ENCODE data around the gene DAPK2.

The DAPK2 gene

GRCh38 chr15:63877713-63878271 lies 168.5 kb downstream of the DAPK2 start:
- Histone ChIP-seq H2BK120ac (ENCODE audit: insufficient read depth, low read length, poor library complexity) (no peak overlapping the region), H3K4ac (ENCODE audit: low read depth, low read length) (no peak overlapping the region), H2BK12ac (ENCODE audit: low read length) (no peak overlapping the region), H3K4me2 (ENCODE audit: low read length) (no peak overlapping the region), H3K79me2 (ENCODE audit: control insufficient read depth, insufficient read depth, low read length, poor library complexity) (peaks cover 1% of the 10 kb centered on the region), H3K4me3 (ENCODE audit: low read depth, low read length) (no peak overlapping the region), H3K9me3 (ENCODE audit: insufficient read depth, low read depth, low read length) (peaks cover under 1% of the 10 kb centered on the region), H3K18ac (ENCODE audit: low read length) (no peak overlapping the region), H3K27me3 (ENCODE audit: insufficient read depth, low read length) (no peaks in the 10 kb centered on the region), H3K9ac (ENCODE audit: low read length) (no peak overlapping the region), H4K8ac (ENCODE audit: low read depth, low read length) (no peak overlapping the region), H3K4me1 (ENCODE audit: control insufficient read depth in 1 of 2, insufficient read depth in 2 of 2, low read length in 2 of 2) (peaks cover 6 to 21% of the 10 kb centered on the region in 2 experiments), H2AK5ac (ENCODE audit: low read length) (no peak overlapping the region), H3K79me1 (ENCODE audit: low read length) (peaks cover 23% of the 10 kb centered on the region), H3K36me3 (ENCODE audit: control insufficient read depth in 1 of 2, insufficient read depth in 2 of 2, low read length in 2 of 2) (no peaks in the 10 kb centered on the region), H3K27ac (ENCODE audit: low read depth, low read length) (no peak overlapping the region), H2AFZ (ENCODE audit: insufficient read depth, low read length, poor library complexity) (no peak overlapping the region), H4K12ac (ENCODE audit: low read depth, low read length) (no peak overlapping the region), H4K91ac (ENCODE audit: low read depth, low read length) (peak overlapping the region; percentile 20), H2BK5ac (ENCODE audit: low read depth, low read length, poor library complexity) (no peak overlapping the region), H3K14ac (ENCODE audit: low read length) (no peak overlapping the region), H3K23ac (ENCODE audit: low read length) (no peak overlapping the region)
- DNase-seq, result no peak
- no CpG with 5 or more reads among the region's 5 CpGs for WGBS (ENCODE audit: extremely low coverage, insufficient coverage, insufficient read length)

- H3K79me2 ChIP-seq (ENCODE audit: control insufficient read depth, insufficient read depth, low read length, poor library complexity), result peaks cover 1% of the 10 kb centered on the region
- no peak overlapping the region for H3K9ac ChIP-seq (ENCODE audit: low read length)
- H3K14ac ChIP-seq (ENCODE audit: low read length), result peak overlapping the region; percentile 65
- H3K27me3 ChIP-seq (ENCODE audit: insufficient read depth, low read length), result no peaks in the 10 kb centered on the region
- H3K79me1 ChIP-seq (ENCODE audit: low read length), result peaks cover 25% of the 10 kb centered on the region
- H3K9me3 ChIP-seq (ENCODE audit: insufficient read depth, low read depth, low read length), result peaks cover 1% of the 10 kb centered on the region
- H2BK12ac ChIP-seq (ENCODE audit: low read length), result peak overlapping the region; percentile 85
- no peak overlapping the region for H3K23ac ChIP-seq (ENCODE audit: low read length)
- peaks cover 8 to 23% of the 10 kb centered on the region in 2 experiments for H3K4me1 ChIP-seq (ENCODE audit: control insufficient read depth in 1 of 2, insufficient read depth in 2 of 2, low read length in 2 of 2)
- H3K4me2 ChIP-seq (ENCODE audit: low read length), result no peak overlapping the region
- no peak overlapping the region for H3K4me3 ChIP-seq (ENCODE audit: low read depth, low read length)
- peak overlapping the region; percentile 9 for H3K4ac ChIP-seq (ENCODE audit: low read depth, low read length)
- peak overlapping the region; percentile 39 for H2AK5ac ChIP-seq (ENCODE audit: low read length)
- DNase-seq, result peak in 1 of 2 donors; percentile 43
- H4K91ac ChIP-seq (ENCODE audit: low read depth, low read length), result peak overlapping the region; percentile 81
- WGBS (ENCODE audit: extremely low coverage, insufficient coverage, insufficient read length), result no CpG with 5 or more reads among the region's 9 CpGs
- no peak overlapping the region for H2AFZ ChIP-seq (ENCODE audit: insufficient read depth, low read length, poor library complexity)
- peak overlapping the region; percentile 92 for H2BK120ac ChIP-seq (ENCODE audit: insufficient read depth, low read length, poor library complexity)
- H2BK5ac ChIP-seq (ENCODE audit: low read depth, low read length, poor library complexity), result peak overlapping the region; percentile 72
- H4K8ac ChIP-seq (ENCODE audit: low read depth, low read length), result peak overlapping the region; percentile 14
- no peak overlapping the region for H3K27ac ChIP-seq (ENCODE audit: low read depth, low read length)
- peak overlapping the region; percentile 52 for H3K18ac ChIP-seq (ENCODE audit: low read length)
- H4K12ac ChIP-seq (ENCODE audit: low read depth, low read length), result peak overlapping the region; percentile 12
- no peaks in the 10 kb centered on the region for H3K36me3 ChIP-seq (ENCODE audit: control insufficient read depth in 1 of 2, insufficient read depth in 2 of 2, low read length in 2 of 2)
These were observed 170.1 kb downstream of the DAPK2 start for GRCh38 chr15:63876085-63876662.

- no CpG with 5 or more reads among the region's 4 CpGs for WGBS (ENCODE audit: extremely low coverage, insufficient coverage, insufficient read length)
- Histone ChIP-seq H3K4ac (ENCODE audit: low read depth, low read length) (no peak overlapping the region), H3K79me1 (ENCODE audit: low read length) (peaks cover 23% of the 10 kb centered on the region)
These were observed 171.7 kb downstream of the DAPK2 start for GRCh38 chr15:63874616-63875015.

GRCh38 chr15:63872759-63873510 lies 173.3 kb downstream of the DAPK2 start:
- H2BK120ac ChIP-seq (ENCODE audit: insufficient read depth, low read length, poor library complexity), result peak overlapping the region; percentile 4
- peak overlapping the region; percentile 11 for H2AK5ac ChIP-seq (ENCODE audit: low read length)
- no peak overlapping the region for H4K8ac ChIP-seq (ENCODE audit: low read depth, low read length)
- H3K4me2 ChIP-seq (ENCODE audit: low read length), result peak overlapping the region; percentile 27
- H2BK12ac ChIP-seq (ENCODE audit: low read length), result peak overlapping the region; percentile 63
- DNase-seq, result peak; percentile 87 to 92
- H3K27me3 ChIP-seq (ENCODE audit: insufficient read depth, low read length), result no peaks in the 10 kb centered on the region
- no peak overlapping the region for H3K9ac ChIP-seq (ENCODE audit: low read length)
- H2BK5ac ChIP-seq (ENCODE audit: low read depth, low read length, poor library complexity), result peak overlapping the region; percentile 7
- peak overlapping the region; percentile 9 for H3K18ac ChIP-seq (ENCODE audit: low read length)
- no peak overlapping the region for H3K4me3 ChIP-seq (ENCODE audit: low read depth, low read length)
- no peak overlapping the region for H4K12ac ChIP-seq (ENCODE audit: low read depth, low read length)
- H4K91ac ChIP-seq (ENCODE audit: low read depth, low read length), result peak overlapping the region; percentile 64
- H3K9me3 ChIP-seq (ENCODE audit: insufficient read depth, low read depth, low read length), result peaks cover 1% of the 10 kb centered on the region
- no peak overlapping the region for H3K23ac ChIP-seq (ENCODE audit: low read length)
- peaks cover 1% of the 10 kb centered on the region for H3K79me2 ChIP-seq (ENCODE audit: control insufficient read depth, insufficient read depth, low read length, poor library complexity)
- WGBS (ENCODE audit: extremely low coverage, insufficient coverage, insufficient read length), result no CpG with 5 or more reads among the region's 8 CpGs
- peak overlapping the region; percentile 19 for H3K14ac ChIP-seq (ENCODE audit: low read length)
- no peaks in the 10 kb centered on the region for H3K36me3 ChIP-seq (ENCODE audit: control insufficient read depth in 1 of 2, insufficient read depth in 2 of 2, low read length in 2 of 2)
- H3K79me1 ChIP-seq (ENCODE audit: low read length), result peaks cover 23% of the 10 kb centered on the region
- peaks cover 8 to 18% of the 10 kb centered on the region in 2 experiments for H3K4me1 ChIP-seq (ENCODE audit: control insufficient read depth in 1 of 2, insufficient read depth in 2 of 2, low read length in 2 of 2)
- H3K27ac ChIP-seq (ENCODE audit: low read depth, low read length), result peak overlapping the region; percentile 78
- no peak overlapping the region for H3K4ac ChIP-seq (ENCODE audit: low read depth, low read length)
- H2AFZ ChIP-seq (ENCODE audit: insufficient read depth, low read length, poor library complexity), result no peak overlapping the region

More at GRCh38 chr15:63874616-63875015, 171.7 kb downstream of the DAPK2 start:
- H4K91ac ChIP-seq (ENCODE audit: low read depth, low read length), result no peak overlapping the region
- no peak overlapping the region for H2AFZ ChIP-seq (ENCODE audit: insufficient read depth, low read length, poor library complexity)
- no peak overlapping the region for H3K14ac ChIP-seq (ENCODE audit: low read length)
- peaks cover 8 to 18% of the 10 kb centered on the region in 2 experiments for H3K4me1 ChIP-seq (ENCODE audit: control insufficient read depth in 1 of 2, insufficient read depth in 2 of 2, low read length in 2 of 2)
- H3K79me2 ChIP-seq (ENCODE audit: control insufficient read depth, insufficient read depth, low read length, poor library complexity), result peaks cover 1% of the 10 kb centered on the region
- no peak overlapping the region for H4K12ac ChIP-seq (ENCODE audit: low read depth, low read length)
- peak; percentile 98 to 99 for DNase-seq
- H3K18ac ChIP-seq (ENCODE audit: low read length), result no peak overlapping the region
- no peak overlapping the region for H2AK5ac ChIP-seq (ENCODE audit: low read length)
- no peak overlapping the region for H2BK12ac ChIP-seq (ENCODE audit: low read length)
- H4K8ac ChIP-seq (ENCODE audit: low read depth, low read length), result no peak overlapping the region
- H3K27me3 ChIP-seq (ENCODE audit: insufficient read depth, low read length), result no peaks in the 10 kb centered on the region
- no peaks in the 10 kb centered on the region for H3K36me3 ChIP-seq (ENCODE audit: control insufficient read depth in 1 of 2, insufficient read depth in 2 of 2, low read length in 2 of 2)
- H3K4me2 ChIP-seq (ENCODE audit: low read length), result no peak overlapping the region
- no peak overlapping the region for H2BK120ac ChIP-seq (ENCODE audit: insufficient read depth, low read length, poor library complexity)
- H3K23ac ChIP-seq (ENCODE audit: low read length), result no peak overlapping the region
- H2BK5ac ChIP-seq (ENCODE audit: low read depth, low read length, poor library complexity), result no peak overlapping the region
- H3K9ac ChIP-seq (ENCODE audit: low read length), result no peak overlapping the region
- no peak overlapping the region for H3K4me3 ChIP-seq (ENCODE audit: low read depth, low read length)
- H3K27ac ChIP-seq (ENCODE audit: low read depth, low read length), result no peak overlapping the region
- H3K9me3 ChIP-seq (ENCODE audit: insufficient read depth, low read depth, low read length), result peaks cover 1% of the 10 kb centered on the region
